IMR-90 (cell line): ENCODE results near the gene CLNK. TPM values are rescaled to one million over a fixed set of nuclear protein-coding genes. Genes with fewer than 3 reads are reported as not detected.

Source experiments
- ATAC-seq: fragments of 200-7000 bp; cut with Tn5 transposase; 2 replicates; pipeline ENCODE4 v1.9.1; 2020; ENCODE audit warnings: low read depth, mild to moderate bottlenecking, moderate library complexity
- BruUV-seq: library from RNA; stranded (reverse); fragments of 400-500 nt; replicated peaks from 2 replicates; lab custom pipeline; 2021; lab: Mats Ljungman, UMichigan
- CTCF ChIA-PET: fragments of 300-600 bp; formaldehyde crosslinking; extraction: SDS; loops from one replicate; lab custom pipeline; 2021; ENCODE audit warnings: antibody characterized with exemption; lab: Yijun Ruan, JAX
- POLR2A ChIA-PET: fragments of 300-600 bp; sonication (Branson Sonifier 250); formaldehyde crosslinking; loops from one replicate; lab custom pipeline; 2022; ENCODE audit warnings: antibody characterized with exemption; ENCODE audit not compliant: unreplicated experiment; lab: Charles Lee
- DNase-seq: peaks from one replicate; pipeline ENCODE4 v3.0.0; 2013
- H2AFZ ChIP-seq: replicated peaks from 2 replicates; pipeline ENCODE3; 2013; ENCODE audit warnings: low read length, mild to moderate bottlenecking; ENCODE audit not compliant: poor library complexity
- H2AK5ac ChIP-seq: 2 replicates; pipeline ENCODE4 v1.6.1; 2013; ENCODE audit warnings: low read depth, low read length, inconsistent platforms
- H2AK9ac ChIP-seq: replicated peaks from 2 replicates; pipeline ENCODE3; 2013; ENCODE audit warnings: mild to moderate bottlenecking, low read depth, low read length, moderate library complexity; ENCODE audit not compliant: poor library complexity
- H2BK120ac ChIP-seq: 2 replicates; pipeline ENCODE4 v1.6.1; 2013; ENCODE audit warnings: low read depth, low read length, inconsistent platforms
- H2BK15ac ChIP-seq: 3 replicates; pipeline ENCODE4 v1.6.1; 2013; ENCODE audit warnings: low read depth, low read length, inconsistent platforms
- H2BK20ac ChIP-seq: 2 replicates; pipeline ENCODE4 v1.6.1; 2013; ENCODE audit warnings: low read depth, mild to moderate bottlenecking, inconsistent platforms, low read length, moderate library complexity
- H2BK5ac ChIP-seq: 2 replicates; pipeline ENCODE4 v1.6.1; 2013; ENCODE audit warnings: mild to moderate bottlenecking, low read depth, low read length, inconsistent platforms; ENCODE audit not compliant: poor library complexity, severe bottlenecking
- H3K14ac ChIP-seq: replicated peaks from 2 replicates; pipeline ENCODE4 v1.6.1; 2013; ENCODE audit warnings: low read depth, low read length, inconsistent platforms
- H3K18ac ChIP-seq: 2 replicates; pipeline ENCODE4 v1.6.1; 2013; ENCODE audit warnings: low read depth, low read length, control low read depth
- H3K23ac ChIP-seq: 2 replicates; pipeline ENCODE4 v1.6.1; 2013; ENCODE audit warnings: low read depth, low read length, inconsistent platforms
- H3K27ac ChIP-seq: 2 replicates; pipeline ENCODE4 v1.5.1; 2013; ENCODE audit warnings: mild to moderate bottlenecking, control low read depth, low read length; ENCODE audit not compliant: insufficient read depth
- H3K27me3 ChIP-seq: 2 replicates; pipeline ENCODE4 v1.6.1; 2013; ENCODE audit warnings: low read length; ENCODE audit not compliant: control insufficient read depth, insufficient read depth
- H3K36me3 ChIP-seq: 2 replicates; pipeline ENCODE4 v1.6.1; 2013; ENCODE audit warnings: low read length, mixed read lengths; ENCODE audit not compliant: control insufficient read depth, insufficient read depth
- H3K4ac ChIP-seq: 2 replicates; pipeline ENCODE4 v1.6.1; 2013; ENCODE audit warnings: low read depth, low read length, inconsistent platforms
- H3K4me1 ChIP-seq: 2 replicates; pipeline ENCODE4 v1.6.1; 2013; ENCODE audit warnings: low read length, mixed read lengths; ENCODE audit not compliant: control insufficient read depth, insufficient read depth
- H3K4me2 ChIP-seq: 2 replicates; pipeline ENCODE4 v1.6.1; 2013; ENCODE audit warnings: low read depth, mild to moderate bottlenecking, control low read depth, low read length, moderate library complexity
- H3K4me3 ChIP-seq: 2 replicates; pipeline ENCODE4 v1.5.1; 2013; ENCODE audit warnings: low read depth, mild to moderate bottlenecking, control low read depth, low read length, moderate library complexity; ENCODE audit not compliant: insufficient read depth
- H3K56ac ChIP-seq: 2 replicates; pipeline ENCODE4 v1.6.1; 2013; ENCODE audit warnings: low read length, inconsistent platforms; ENCODE audit not compliant: insufficient read depth; ENCODE audit errors: extremely low read depth
- H3K79me1 ChIP-seq, 2 experiments: 2 replicates each; pipeline ENCODE4 v1.6.1; 2013; ENCODE audit warnings: low read length in 2 of 2, inconsistent platforms in 1 of 2, low read depth in 1 of 2
- H3K9ac ChIP-seq: 2 replicates; pipeline ENCODE4 v1.6.1; 2013; ENCODE audit warnings: low read depth, low read length, control low read depth
- H3K9me1 ChIP-seq: 2 replicates; pipeline ENCODE4 v1.6.1; 2013; ENCODE audit warnings: low read length, inconsistent platforms; ENCODE audit not compliant: insufficient read depth
- H3K9me3 ChIP-seq: 2 replicates; pipeline ENCODE4 v1.6.1; 2013; ENCODE audit warnings: low read length; ENCODE audit not compliant: control insufficient read depth, insufficient read depth
- H4K20me1 ChIP-seq: 2 replicates; pipeline ENCODE4 v1.6.1; 2013; ENCODE audit warnings: low read length, inconsistent platforms; ENCODE audit not compliant: insufficient read depth
- H4K5ac ChIP-seq: 2 replicates; pipeline ENCODE4 v1.6.1; 2013; ENCODE audit warnings: mild to moderate bottlenecking, low read depth, low read length, control low read depth
- H4K8ac ChIP-seq, 2 experiments: 2 replicates each; pipeline ENCODE4 v1.6.1; 2013; ENCODE audit warnings: low read depth in 2 of 2, low read length in 2 of 2, control low read depth in 1 of 2, inconsistent platforms in 1 of 2
- H4K91ac ChIP-seq: 2 replicates; pipeline ENCODE4 v1.6.1; 2013; ENCODE audit warnings: low read depth, low read length, inconsistent platforms; ENCODE audit not compliant: insufficient read depth
- CEBPB ChIP-seq: IDR thresholded peaks from 2 replicates; pipeline ENCODE4 v1.6.1; 2012; ENCODE audit warnings: low read depth, low read length, improper control_type of control experiment
- MAFK ChIP-seq: IDR thresholded peaks from 2 replicates; pipeline ENCODE4 v1.6.1; 2012; ENCODE audit warnings: low read depth, low read length, improper control_type of control experiment
- MXI1 ChIP-seq: IDR thresholded peaks from 2 replicates; pipeline ENCODE4 v1.6.1; 2012; ENCODE audit warnings: low read depth, mild to moderate bottlenecking, low read length, moderate library complexity, borderline replicate concordance
- SMC3 ChIP-seq: fragments of 150-350 bp; IDR thresholded peaks from 2 replicates; pipeline ENCODE4 v1.6.1; 2016; ENCODE audit warnings: low read depth, mild to moderate bottlenecking, antibody characterized with exemption, low read length, moderate library complexity
- WGBS, 2 experiments: methylation state at CpG; one replicate each; pipeline versions ENCODE4 v1.1.5 to v1.1.7; 2013; ENCODE audit warnings: missing lambda C conversion rate in 2 of 2; ENCODE audit not compliant: insufficient read length in 1 of 2; ENCODE audit errors: extremely low coverage in 2 of 2; 5-methylcytosine and 5-hydroxymethylcytosine counted together
- dilution Hi-C: fragments of 300-500 bp; cut with HindIII; formaldehyde crosslinking; loops from one replicate; pipeline ENCODE4 v1.14.3; 2018; ENCODE audit warnings: low sequenced_read_pairs; ENCODE audit not compliant: unreplicated experiment
- in situ Hi-C: fragments of 300-500 bp; cut with MboI; formaldehyde crosslinking; loops from 3 replicates; pipeline ENCODE4 v1.14.3; 2019; ENCODE audit warnings: low sequenced_read_pairs, inconsistent platforms, mixed read lengths
- intact Hi-C: fragments of 100-400 bp; cut with micrococcal nuclease; formaldehyde crosslinking; loops from 2 replicates; pipeline ENCODE4 v1.10.0; 2022
- polyA plus RNA-seq, 3 experiments: library from polyadenylated mRNA; depleted of rRNA; stranded (reverse); fragments of >200 nt; gene quantifications; 2 replicates each; pipeline ENCODE4 v1.2.3, GENCODE V29; 2012; ENCODE audit warnings: low replicate concordance in 1 of 3
- total RNA-seq: library from RNA; depleted of rRNA; stranded (reverse); fragments of >200 nt; gene quantifications from 2 replicates; pipeline ENCODE4 v1.2.3, GENCODE V29; 2012

Gene CLNK
- total and polyA plus RNA-seq, 2 of the 4 experiments (the other 2 are of a cell fraction), result not detected

DNA sequence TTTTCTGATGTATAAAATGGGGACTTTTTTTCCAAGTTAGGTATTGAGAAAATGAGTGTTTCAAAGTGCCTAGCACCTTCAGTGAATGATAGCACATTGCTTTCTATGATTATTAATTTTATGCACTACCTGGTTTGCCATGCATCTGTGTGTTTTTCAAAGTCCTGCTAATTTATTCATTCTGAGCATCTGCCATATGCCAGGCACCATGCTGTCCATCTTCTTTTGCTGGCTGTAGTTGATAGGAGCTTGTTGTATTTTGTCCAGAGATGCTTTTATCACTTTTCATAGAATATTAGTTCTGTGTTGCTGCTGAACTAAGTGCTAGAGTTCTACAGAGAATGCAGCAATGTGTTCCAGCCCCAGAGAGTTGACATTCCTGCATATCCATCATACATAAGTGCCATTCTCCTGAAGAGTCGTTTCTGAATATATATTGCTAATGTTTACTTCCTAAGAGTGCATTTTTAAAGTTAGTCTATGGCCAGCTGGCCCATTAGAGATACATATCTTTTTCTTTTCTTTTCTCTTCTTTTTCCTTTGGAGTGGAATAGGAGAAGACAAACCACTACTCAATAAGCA lies 49.0 kb upstream of the CLNK start:
- Histone ChIP-seq H3K4me3 (no peak overlapping the region), H2AK5ac (no peak overlapping the region), H3K27ac (no peak overlapping the region), H2BK20ac (no peak overlapping the region), H2AK9ac (no peak overlapping the region), H2BK15ac (no peak overlapping the region), H2BK120ac (no peak overlapping the region), H3K4me1 (no peaks in the 10 kb centered on the region), H3K23ac (no peak overlapping the region), H3K27me3 (peaks cover 2% of the 10 kb centered on the region), H4K8ac (no peak overlapping the region), H3K4me2 (no peak overlapping the region), H4K91ac (no peak overlapping the region), H4K5ac (no peak overlapping the region), H2AFZ (no peak overlapping the region), H3K9me3 (no peaks in the 10 kb centered on the region), H4K20me1 (no peaks in the 10 kb centered on the region), H3K56ac (no peak overlapping the region), H2BK5ac (no peak overlapping the region), H3K36me3 (no peaks in the 10 kb centered on the region), H3K9ac (no peak overlapping the region), H3K4ac (no peak overlapping the region), H3K14ac (no peak overlapping the region), H3K79me1 (no peaks in the 10 kb centered on the region), H3K18ac (no peak overlapping the region), H3K9me1 (no peaks in the 10 kb centered on the region)
- DNase-seq (no peak), ATAC-seq (no peak)
- no TSS peak for BruUV-seq
- in situ Hi-C loops (no loop called here), dilution Hi-C loops (no loop called here), intact Hi-C loops (no loop called here)
- TF ChIP-seq MXI1 (no peak), MAFK (no peak), CEBPB (no peak), SMC3 (no peak)
- no CpG with 5 or more reads among the region's 1 CpG for WGBS, 2 experiments
- CTCF ChIA-PET, result no interaction called here
- POLR2A ChIA-PET, result no interaction called here
